HG02588 (cell line): ENCODE measurements around the gene NRSN1.
"Not testable (repeated sequence)": the region's sequence is repeated elsewhere in the genome, so short reads cannot be mapped to it uniquely, and the experiment has no call there.

Source experiments
- ATAC-seq: cut with Tn5 transposase; IDR thresholded peaks from one replicate; pipeline ENCODE4 v1.9.1; 2021; ENCODE audit warnings: mild to moderate bottlenecking, moderate library complexity; ENCODE audit not compliant: unreplicated experiment

NRSN1 gene

DNA sequence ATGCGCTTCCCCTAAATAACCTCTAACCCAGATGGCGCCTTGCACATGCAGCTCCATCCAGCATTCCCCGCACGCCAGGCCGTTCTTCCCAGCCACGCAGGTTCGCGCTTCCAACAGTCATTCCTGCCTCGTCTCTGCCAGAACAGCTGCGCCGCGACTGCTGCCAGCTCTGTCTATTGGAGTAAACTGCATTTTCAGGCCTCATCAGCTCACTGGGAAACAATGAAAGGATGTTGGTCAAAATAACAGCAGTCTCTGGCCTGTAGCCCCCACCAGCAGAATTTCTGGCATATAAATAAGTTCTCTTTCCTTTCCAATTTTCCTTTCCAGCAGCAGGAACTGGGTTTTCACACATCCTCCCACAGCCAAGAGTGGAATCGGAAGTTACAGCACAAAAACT, 14.6 kb downstream of the NRSN1 start:
- ATAC-seq, result no peak

GRCh38 chr6:24142733-24143132, 16.7 kb downstream of the NRSN1 start:
- not testable (repeated sequence) for ATAC-seq

DNA sequence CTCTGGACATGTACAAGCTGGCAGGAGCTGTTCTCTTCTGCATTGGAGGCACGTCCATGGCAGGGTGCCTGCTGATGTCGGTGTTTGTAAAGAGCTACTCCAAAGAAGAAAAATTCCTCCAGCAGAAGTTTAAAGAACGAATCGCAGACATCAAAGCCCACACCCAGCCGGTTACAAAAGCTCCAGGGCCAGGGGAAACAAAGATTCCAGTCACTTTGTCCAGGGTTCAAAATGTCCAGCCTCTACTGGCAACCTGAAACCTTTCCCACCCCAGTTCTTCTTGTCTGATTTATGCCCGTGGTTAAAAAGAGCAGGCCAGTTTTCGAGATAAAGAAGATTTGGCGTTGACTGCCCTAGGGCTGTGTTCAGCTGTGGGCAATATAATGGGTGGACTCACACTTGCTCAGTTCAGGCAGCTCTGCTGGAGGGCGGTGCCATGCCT, 19.7 kb downstream of the NRSN1 start:
- ATAC-seq, result no peak

DNA sequence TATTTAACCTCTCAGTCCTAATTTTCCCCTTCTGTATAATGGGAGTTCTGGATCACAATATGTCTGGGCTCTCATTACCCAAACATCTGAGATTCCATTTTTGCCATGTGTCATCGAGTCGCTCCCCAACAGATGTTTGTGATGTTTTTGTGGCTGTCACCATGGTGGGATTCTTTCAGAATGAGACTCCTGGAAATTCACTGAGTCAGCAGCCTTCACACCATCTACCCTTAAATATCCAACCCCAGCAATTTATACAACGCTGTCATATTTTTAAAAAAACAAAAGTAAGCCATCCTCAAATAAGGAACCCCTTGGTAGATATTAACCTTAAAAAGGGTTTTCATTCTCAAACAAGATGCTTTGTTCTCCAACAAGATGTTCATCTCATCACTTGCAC, 20.9 kb downstream of the NRSN1 start:
- no peak for ATAC-seq

GRCh38 chr6:24147511-24148153, 21.6 kb downstream of the NRSN1 start:
- no peak for ATAC-seq

DNA sequence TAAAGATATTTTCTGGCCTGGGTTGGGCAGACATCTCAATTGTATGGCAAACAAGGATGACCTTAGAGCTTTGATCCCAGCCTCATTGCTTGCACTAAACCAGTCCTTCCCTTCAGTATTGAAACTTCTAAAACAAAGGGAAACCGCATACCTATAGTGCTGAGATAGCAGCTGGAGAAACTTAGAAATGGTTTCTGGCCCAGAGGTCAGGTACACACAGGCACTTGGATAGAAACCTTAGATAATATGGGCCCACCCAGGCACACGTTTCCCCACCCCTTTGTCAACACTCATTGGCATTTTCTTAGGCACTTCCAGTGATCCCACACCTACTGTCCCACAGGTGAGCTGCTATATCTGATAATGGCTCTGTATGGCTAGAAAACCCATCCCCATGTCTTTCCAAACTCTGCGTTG, 22.1 kb downstream of the NRSN1 start:
- no peak for ATAC-seq

- no peak for ATAC-seq
Measured at GRCh38 chr6:24148684-24149083, 22.7 kb downstream of the NRSN1 start.

DNA sequence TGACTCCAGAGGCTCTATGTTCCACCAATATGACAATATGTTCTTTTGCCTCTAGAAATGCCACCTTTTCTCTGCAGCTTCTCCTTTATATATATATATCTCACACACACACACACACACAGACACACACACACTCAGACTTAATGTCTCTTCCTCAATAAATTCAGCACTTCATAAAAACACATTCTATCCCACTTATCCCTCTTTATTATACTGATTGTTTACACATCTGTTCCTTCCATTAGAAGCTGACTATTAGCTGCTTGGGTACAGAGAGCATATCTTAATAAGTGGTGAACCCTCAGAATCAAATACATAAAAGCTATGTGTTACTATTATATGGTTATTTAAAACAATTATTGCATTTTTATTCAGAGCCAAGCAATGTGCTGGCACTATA, 23.3 kb downstream of the NRSN1 start:
- no peak for ATAC-seq

- no peak for ATAC-seq
Measured at GRCh38 chr6:24149836-24150235, 23.8 kb downstream of the NRSN1 start.

- no peak for ATAC-seq
Measured at GRCh38 chr6:24152014-24152413, 26.0 kb downstream of the NRSN1 start.

GRCh38 chr6:24154121-24154520, 28.1 kb downstream of the NRSN1 start:
- ATAC-seq, result no peak

GRCh38 chr6:24157886-24158285, 31.9 kb downstream of the NRSN1 start:
- ATAC-seq, result no peak

- ATAC-seq, result no peak
Measured at GRCh38 chr6:24183584-24183983, 57.6 kb downstream of the NRSN1 start.

DNA sequence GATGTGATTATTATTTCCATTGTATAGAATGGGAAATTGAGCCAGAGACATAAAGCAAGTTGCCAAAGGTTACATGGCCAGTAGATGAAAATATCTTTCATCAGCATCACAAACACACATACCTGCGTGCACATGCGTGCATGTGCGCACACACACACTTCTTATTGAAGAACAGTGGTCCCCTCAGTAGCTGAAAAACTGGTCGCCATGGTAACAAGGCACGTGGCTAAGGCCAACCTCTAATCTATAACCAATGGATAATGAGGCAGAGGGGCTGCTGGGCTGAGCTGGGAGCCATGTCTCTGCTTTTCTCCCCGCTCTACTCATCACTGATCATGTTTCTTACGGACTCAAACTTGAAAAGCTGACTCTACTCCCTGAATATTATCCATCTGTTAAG, 60.3 kb downstream of the NRSN1 start:
- ATAC-seq, result no peak

- ATAC-seq, result no peak
Measured at GRCh38 chr6:24187965-24188577, 62.1 kb downstream of the NRSN1 start.

DNA sequence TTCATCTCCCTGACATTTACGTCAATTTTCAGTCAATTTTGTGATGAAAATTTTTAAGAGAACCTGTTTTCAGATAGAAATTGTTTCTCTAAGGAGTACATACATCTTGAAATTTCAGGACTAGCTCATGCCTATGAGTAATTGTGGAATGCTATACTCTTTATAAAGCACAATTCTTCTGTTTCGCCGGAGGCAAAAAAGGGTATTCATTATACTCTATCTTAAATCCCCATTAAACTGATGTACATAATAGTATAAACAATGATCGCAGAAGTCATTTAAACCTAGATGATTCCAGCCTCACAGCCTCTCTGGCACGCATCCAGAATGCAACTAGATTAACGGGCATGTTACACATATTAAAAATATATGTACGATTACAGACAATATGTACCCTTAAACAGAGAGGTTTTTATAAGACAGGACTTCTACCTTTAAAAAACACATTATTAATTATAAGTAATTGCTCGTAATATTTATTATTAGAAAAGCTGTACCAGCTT, 62.6 kb downstream of the NRSN1 start:
- ATAC-seq, result no peak

DNA sequence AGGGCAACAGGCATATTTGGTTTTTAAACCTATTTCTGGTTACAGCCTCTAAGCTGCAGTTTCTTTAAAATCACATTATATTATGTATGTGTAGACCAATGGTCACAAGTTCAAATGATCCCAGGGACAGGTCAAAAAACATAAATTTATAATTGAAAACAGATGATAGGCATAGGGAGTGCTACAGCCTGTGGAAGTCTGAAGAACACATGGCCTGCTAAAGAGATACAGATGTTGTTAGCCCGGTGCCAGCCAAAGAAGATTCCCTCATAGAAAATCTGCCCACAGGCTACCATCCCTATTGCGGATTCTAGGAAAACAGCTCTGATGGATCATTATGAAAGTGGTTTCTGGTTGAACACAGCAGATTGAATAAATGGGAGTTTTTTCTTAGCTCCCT, 65.3 kb downstream of the NRSN1 start:
- no peak for ATAC-seq

DNA sequence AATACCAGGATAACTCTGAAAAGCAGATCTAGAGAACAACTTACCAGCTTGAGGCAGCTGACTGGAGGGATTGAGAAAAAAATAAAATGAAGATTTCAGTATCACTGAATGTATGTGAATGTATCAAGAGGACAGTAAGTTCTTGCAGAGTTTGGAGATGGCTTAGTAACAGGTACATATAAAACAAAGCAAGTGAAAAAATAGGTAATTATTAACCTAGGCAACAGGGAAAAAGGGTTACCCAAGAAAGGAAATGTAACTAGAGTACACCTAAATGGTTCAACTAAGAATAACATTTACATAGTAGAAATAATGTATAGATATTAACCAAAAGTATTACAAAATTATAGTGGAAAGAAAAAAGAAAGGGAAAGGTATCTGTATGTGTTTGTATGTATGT, 67.3 kb downstream of the NRSN1 start:
- no peak for ATAC-seq

- no peak for ATAC-seq
Measured at GRCh38 chr6:24194978-24195700, 69.1 kb downstream of the NRSN1 start.

GRCh38 chr6:24195836-24196597, 70.0 kb downstream of the NRSN1 start:
- ATAC-seq, result no peak
